GM19455 (cell line): ENCODE data around the gene SOCS7.

Experiments used
- ATAC-seq: cut with Tn5 transposase; IDR thresholded peaks from one replicate; pipeline ENCODE4 v1.9.1; 2021; ENCODE audit not compliant: unreplicated experiment

The SOCS7 gene

DNA sequence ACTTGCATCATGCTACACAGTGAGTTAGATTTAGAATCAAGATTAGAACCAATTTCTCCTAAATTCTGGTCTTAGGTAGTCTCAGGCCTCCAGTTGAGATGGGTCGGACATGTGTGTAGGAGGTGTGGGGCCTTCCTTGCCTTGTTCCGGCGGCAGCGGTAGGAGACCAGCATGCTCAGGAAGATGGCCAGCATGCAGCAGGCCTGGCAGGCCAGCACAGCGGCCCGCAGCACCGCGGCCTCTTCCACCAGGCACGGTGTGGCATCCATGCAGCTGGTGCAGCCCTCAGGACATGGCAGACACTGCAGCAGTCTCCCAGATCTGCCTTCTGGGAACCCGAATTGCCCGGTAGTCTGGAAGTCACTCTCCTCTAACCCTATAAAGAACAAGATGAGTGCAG, 14.8 kb upstream of the SOCS7 start:
- ATAC-seq, result no peak

DNA sequence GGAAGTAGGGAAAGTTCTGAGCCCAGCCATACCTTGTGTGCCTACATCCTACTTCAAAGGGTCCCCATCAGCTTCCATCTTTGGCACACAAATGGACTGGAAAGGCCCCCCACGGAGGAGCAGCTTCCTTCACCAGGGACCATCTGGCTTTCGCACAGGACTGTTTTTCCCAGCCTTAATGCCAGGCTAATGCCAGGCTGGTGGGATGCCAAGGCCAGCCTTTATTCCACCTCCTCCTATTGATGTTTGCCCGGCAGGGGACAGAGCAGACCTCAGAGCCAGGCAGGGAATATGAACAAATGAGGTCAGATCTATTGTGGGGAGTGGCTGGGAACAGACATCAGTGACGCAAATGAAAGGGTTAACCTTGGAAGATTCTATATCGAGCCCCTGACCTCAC, 13.6 kb upstream of the SOCS7 start:
- ATAC-seq, result no peak

DNA sequence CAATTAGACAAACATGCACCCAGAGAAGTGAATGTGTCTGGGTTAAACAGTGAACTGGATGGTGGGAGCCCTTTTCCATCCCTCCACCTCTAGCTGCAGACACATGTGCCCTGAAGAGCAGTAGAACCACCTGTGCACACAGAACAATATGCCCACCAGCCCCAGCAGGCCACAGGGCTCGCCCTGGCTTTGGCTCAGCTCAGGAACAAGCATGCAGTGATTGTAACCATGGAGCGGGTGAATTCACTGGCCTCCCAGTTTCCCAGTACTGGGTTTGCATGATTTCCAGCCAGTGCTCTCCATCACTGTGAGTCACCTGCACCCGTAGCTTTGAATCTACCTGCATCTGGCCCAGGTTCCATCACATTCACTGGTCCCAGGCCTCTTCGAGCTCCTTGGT, 13.1 kb upstream of the SOCS7 start:
- ATAC-seq, result no peak

DNA sequence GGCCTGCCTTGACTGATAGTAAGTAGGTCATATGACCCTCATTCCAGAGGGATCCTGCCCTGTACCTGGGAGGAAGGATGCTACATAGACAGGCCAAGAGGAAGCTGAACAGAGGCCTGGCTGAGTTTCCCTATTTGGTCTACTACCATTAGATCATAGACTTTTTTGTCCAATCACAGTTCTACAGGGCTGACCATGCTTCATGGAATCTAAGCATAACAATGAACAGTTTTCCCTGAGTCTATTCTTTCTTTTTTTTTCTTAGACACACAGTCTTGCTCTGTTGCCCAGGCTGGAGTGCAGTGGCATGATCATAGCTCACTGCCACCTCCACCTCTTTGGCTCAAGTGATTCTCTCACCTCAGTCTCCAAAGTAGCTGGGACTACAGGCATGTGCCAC, 11.8 kb upstream of the SOCS7 start:
- ATAC-seq, result no peak

DNA sequence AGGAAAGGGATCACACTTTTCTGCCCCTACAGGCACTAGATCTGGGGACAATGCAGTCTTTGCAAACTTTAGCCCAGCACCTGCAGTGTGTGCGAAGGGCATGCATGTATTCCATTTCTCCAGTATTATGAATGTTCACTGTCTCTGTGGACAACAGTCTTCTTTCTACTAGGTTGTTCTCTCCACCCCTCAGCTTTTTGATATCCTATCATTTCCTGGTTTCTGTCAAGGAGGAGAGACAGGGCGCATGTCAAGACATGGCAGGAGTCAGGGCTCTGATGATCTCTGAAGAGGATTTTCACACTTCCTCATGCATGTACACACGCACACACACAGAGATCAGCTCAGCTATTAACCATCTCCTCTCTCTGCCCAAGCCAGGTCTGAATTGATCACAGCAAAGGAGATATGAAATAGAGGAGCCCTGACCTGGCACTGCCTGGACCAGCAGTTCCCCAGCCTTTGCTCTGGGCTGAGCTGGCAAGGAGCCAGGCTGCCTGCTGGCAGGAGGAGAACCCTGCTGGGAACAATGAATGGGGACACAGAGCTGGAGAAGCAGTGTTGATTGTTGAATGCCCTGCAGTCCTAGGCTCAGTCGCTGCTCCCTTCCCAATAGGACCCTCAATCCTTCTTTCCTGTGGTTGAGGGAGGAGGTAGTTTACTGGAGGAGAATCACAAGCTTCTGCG, 10.5 kb upstream of the SOCS7 start:
- ATAC-seq, result no peak

DNA sequence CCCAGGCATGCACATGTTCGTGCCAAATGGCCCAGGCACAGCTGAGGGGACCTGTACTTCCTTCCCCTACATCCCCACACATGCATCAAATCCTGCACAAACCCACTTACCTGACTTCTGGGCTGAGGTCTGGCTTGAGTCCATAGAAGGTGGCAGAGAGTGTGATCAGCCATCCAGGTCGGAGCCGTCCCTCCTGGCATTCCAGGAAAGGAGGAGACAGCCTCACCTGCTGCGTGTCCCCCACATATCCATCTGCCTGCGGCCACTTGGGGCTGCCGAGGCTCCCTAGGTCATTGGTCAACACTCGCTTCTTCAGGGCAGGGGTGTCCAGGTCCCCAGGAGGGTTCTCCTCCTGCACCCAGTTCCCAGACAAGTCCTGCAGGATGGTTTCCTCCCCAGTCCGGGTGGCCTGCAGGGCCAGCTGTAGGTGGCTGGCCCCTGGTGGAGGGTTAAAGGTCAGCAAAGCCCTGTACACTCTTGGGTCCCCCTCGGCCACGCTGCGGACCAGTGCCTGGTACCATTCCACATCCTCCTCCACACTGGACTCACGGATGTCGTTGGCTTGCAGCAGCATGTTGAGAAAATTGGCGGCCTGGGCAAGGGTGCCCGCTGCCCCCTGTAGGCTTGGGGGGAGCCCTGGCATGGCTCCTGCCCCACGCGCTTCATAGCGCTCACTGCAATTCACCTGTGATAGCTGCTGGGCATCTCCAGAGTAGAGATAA, 8.6 kb upstream of the SOCS7 start:
- no peak for ATAC-seq

DNA sequence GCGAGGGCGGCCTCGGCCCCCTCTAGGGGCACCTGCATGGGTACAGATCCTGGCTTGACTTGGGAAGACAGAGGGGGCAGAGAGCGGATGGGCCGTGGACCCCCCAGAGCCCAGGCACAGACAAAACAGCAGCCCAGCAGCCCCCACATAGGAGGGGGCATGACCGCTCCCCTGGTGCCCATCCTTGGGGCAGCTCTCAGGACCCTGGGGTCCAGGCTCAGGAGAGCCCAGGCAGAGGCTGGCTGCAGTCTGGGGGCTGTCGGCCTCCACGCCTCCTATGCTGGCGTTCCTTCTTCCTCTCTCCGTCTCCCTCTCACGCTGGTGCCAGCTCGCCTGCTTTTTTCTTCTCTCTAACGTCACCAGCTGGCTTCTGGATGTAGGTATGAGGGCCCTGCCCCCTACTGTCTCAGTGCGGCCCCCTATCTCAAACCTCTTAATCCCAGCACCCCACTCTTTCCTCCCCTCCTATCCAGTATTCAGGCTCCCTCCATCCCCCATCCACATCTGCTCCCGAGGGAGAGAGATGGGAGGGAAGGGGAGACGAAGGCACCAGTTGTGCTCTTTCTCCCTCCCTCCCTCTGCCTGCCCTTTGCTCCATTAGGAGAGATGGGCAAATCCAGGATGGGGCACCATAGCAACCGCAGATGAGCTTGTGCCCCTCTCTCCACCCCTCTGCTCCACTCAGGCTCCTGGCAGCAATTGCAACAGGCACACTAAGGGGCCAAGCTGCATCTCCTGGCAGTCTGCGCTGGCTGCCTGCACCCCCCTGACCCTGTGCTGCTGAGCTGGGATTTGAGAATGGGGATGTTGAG, 7.8 kb upstream of the SOCS7 start, which contains the start of gene GPR179:
TSS of gene GPR179 (minus strand) at position 349 of the 812 bp plus-strand sequence. CDS start at position 182, 167 bp downstream.
- ATAC-seq, result no peak

DNA sequence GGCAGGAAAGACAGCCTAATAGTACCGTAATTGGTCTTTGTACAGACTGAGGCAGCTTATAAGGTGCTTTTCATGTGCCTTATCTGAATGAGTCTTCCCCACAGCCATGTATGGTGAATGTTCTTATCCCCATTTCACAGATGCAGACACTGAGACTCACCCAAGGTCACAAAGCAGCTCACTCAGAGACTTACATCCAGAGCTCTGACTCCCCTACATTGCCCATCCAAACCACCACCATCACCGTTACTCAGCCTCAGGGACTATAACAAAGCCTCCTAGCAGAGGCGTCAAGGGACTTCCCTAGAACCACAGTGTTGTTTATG, 7.3 kb upstream of the SOCS7 start:
- ATAC-seq, result no peak

DNA sequence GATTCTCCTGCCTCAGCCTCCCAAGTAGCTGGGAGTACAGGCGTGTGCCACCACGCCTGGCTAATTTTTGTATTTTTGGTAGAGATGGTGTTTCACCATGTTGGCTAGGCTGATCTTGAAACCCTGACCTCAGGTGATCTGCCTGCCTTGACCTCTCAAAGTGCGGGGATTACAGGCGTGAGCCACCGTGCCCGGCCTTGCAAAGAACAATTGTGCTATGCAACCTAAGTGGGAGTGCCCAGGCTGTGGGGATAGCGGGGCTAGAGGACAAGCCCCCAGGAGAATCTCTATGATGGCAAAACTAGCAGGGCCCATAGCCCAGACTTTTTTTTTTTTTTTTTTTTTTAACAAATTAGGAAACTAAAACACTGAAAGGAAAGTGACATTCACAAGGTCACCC, 5.9 kb upstream of the SOCS7 start:
- no peak for ATAC-seq

DNA sequence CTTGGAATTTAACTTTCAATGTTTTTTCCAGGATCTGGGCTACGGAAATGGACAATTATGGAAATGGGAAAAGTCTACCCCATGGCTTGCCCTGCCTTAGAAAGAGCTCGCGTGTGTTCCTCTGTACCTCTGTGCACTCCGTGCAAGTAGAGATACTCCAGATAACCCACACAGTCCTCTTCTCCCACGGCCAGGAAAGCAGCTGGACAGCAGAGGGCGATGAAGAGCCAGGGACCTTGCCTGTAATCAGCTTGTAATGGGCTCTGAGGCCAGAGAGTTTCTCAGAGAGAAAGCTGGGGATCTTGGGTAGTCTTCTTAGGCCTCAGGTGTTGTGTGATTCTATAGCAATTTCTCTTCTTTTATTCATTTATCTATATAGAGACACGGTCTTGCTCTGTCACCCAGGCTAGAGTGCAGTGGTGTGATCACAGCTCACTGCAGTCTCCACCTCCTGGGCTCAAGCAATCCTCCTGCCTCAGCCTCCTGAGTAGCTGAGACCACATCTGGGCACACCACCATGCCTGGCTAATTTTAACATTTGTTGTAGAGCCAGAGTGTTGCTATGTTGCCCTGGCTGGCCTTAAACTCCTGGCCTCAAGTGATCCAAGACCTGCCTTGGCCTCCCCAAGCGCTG, 2.4 kb upstream of the SOCS7 start:
- no peak for ATAC-seq

DNA sequence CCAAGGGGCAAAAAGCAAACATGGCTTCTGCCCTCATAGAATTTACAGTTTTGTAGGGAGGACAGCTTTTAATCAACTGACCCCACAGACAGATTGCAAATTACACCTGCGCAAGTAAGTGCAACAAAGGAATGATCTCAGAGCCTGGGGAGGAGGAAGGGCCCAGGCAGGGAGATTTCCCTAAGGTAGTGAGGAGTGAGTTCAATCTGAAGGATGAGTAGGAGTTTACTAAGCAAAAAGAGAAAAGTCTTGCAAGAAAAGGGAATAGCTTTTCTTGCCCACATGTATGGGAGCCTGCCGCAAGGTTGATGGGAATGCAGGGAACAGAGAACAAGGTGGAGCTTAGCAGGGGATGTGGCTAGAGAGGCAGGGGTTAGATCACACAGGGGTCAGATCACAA, 1.6 kb upstream of the SOCS7 start:
- ATAC-seq, result no peak

DNA sequence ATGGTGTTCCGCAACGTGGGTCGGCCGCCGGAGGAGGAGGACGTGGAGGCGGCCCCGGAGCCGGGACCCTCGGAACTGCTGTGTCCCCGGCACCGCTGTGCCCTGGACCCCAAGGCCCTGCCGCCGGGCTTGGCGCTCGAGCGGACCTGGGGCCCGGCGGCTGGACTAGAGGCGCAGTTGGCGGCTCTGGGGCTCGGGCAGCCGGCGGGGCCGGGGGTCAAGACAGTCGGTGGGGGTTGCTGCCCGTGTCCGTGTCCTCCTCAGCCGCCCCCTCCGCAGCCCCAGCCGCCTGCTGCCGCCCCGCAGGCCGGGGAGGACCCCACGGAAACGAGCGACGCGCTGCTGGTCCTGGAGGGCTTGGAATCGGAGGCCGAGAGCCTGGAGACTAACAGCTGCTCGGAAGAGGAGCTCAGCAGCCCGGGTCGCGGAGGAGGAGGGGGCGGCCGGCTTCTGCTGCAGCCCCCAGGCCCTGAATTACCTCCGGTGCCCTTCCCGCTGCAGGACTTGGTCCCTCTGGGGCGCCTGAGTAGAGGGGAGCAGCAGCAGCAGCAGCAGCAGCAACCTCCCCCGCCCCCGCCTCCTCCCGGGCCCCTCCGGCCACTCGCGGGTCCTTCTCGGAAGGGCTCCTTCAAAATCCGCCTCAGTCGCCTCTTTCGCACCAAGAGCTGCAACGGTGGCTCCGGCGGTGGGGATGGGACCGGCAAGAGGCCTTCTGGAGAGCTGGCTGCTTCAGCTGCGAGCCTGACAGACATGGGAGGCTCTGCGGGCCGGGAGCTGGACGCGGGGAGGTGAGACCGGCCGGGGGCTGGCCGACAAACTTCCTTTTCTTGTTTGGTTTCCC, 821 bp downstream of the SOCS7 start:
- ATAC-seq, result peak; percentile 29

DNA sequence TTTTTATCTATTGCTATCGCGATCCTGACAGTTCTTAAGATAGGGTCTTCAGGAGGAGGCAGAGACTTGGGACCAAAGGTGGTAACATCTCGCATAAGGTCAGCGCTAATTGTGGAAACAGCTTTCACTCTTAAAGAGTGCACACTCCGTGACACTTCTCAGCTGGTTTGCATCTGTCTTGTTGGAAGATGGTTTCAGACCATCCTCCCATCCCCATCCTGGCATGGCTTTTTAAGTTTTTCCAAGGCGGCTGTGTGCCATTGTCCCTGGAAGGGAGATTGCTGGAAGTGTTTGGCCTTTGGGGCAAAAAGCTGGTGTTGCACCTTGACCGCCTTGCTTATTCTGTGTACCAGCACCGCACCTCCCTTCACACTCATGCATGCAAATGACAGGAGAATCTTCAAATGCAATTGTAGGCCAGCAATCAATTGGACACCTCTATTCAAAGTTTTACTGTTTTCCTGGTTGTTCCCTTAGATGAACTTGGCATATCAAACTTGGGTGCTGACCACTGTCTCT, 1.5 kb downstream of the SOCS7 start:
- no peak for ATAC-seq

DNA sequence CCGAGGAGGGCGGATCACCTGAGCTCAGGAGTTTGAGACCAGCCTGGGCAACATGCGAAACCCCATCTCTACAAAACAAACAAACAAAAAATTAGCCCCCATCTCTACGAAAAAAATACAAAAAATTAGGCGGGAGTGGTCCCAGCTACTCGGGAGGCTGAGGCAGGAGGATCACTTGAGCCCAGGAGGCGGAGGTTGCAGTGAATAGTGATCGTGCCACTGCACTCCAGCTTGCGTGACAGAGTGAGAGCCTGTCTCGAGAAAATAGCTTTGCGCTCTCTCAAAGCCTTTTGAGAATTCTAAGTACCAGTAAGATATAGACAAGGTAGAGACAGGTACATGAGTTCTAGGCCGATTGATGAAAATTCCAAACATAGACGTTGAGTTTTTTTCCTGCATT, 2.0 kb downstream of the SOCS7 start:
- no peak for ATAC-seq

DNA sequence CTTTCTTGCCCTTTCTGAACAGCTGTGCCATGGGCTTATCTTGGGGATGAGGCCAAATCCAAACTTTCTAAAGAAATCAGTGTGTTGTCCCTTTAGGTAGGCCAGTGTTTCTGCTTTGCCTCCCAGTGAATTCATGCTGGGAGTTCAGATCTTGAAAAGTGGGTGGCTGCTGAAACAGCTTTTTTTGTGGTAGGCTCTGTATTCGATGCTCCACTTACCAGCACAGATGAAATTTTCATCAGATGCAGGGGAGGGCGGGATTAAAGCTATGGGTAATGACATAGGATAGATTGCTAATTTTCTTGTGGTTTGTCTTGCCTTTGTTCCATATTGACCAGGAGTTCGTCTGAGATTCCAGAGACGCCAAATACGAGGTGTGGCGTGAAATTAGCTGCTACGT, 2.8 kb downstream of the SOCS7 start:
- no peak for ATAC-seq

DNA sequence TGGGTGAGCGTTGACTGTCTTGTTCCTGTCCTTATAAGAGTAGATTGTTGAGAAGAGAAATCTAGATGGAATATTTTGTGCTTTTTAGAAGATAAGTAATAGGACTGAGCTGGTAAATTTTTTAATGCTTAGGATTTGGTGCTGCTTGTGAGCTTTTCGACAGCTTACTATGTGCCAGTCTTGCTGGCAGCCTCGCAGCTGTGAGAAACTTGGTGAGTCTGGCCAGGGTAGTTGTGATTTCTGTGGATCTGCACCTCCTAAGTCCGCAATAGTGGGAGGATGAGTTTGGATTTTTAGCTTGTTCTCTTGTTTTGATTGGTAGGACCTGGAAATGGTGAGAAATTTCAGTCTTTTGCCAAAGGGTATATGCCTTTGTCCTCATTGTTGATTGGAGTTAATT, 3.6 kb downstream of the SOCS7 start:
- no peak for ATAC-seq

DNA sequence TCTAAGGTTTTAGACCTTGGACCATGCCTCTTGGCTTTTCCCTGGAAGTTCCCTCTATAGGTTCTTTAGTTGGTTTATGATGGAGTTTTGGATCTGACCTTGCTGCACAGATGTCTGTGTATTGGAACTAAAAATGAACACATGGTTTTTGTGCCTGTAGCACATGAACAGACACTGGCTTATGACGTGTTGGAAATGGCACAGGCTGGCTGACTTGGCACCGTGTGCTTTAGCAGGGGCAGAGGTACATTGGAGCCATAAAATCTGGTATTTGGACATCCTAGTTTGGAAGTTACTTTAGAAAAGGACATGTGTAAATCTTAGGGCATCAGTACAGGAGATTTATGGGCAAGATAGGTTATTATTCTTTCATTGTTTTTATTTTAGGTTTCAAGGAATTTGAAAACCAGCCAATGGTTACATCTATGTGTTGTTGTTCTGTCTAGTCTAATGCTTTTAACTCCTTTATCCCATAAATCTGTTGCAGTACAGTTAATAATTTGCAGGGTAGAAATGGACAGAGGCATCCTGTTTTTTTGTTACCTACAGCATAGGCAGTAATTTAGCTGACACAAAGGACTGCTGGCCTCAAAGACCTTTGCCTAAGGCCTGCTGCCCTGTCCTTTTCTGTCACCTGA, 6.0 kb downstream of the SOCS7 start:
- no peak for ATAC-seq

DNA sequence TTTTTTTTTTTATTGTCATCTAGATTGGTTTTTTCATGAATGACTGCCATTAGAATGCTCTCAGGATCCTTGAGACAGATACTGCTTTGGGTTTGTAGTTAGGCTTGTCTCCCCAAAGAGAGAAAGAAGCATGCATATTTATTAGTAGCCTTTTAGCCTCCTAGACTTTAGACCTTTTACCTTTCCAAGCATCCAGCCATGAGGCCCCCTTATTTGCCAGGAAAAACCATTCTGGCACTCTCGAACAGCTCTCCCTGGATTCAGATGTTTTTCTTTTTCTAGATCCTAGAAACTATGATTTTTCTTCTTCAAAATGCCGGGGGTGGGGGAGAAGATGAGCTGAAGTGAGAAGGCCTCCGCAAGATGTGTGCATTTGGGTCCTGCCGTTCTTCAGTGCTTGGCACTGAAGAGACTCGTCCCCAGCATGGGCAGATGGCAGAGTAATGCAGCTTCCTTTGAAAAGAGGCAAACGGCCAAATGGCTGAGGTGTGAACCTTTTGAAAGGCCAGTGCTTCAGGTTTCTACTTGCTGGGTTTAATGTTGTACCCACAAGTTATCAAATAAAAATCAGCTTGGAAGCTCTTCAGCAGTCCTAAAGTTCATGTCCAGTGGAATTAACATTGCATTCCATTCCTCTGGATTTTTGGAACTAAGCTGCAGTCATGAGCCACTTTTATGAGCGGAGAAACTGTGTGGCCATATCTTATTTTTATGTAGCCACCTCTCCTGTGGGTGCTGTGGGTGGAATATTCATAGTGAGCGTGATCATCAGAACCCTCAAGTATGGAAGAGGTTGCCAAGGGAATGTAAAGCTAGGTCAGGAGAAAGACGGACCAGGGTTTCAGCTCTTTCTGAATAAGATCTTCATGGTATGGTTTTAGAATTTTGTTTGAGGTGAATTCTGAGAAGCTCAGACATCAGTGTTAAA, 7.2 kb downstream of the SOCS7 start:
- no peak for ATAC-seq
